NOMO-1 treated with dmso at 0.1 percent for 144 hours (cell line): Measurements from ENCODE around the gene TNFRSF25.

Experiments used
- DNase-seq: peaks from one replicate; lab custom pipeline; 2025; ENCODE audit not compliant: unreplicated experiment; lab: John Stamatoyannopoulos, UW

TNFRSF25 gene, protein sequence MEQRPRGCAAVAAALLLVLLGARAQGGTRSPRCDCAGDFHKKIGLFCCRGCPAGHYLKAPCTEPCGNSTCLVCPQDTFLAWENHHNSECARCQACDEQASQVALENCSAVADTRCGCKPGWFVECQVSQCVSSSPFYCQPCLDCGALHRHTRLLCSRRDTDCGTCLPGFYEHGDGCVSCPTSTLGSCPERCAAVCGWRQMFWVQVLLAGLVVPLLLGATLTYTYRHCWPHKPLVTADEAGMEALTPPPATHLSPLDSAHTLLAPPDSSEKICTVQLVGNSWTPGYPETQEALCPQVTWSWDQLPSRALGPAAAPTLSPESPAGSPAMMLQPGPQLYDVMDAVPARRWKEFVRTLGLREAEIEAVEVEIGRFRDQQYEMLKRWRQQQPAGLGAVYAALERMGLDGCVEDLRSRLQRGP

DNA sequence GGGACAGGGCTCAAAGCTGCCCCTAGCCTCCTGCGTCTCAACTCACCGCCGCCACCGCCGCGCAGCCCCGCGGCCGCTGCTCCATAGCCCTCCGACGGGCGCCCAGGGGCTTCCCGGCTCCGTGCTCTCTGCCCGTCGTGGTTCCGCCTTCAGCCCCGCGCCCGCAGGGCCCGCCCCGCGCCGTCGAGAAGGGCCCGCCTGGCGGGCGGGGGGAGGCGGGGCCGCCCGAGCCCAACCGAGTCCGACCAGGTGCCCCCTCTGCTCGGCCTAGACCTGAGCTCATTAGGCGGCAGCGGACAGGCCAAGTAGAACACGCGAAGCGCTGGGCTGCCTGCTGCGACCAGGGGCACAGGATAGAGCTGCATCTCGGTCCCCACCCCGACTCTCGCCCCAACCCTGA is at the start of gene TNFRSF25:
TNFRSF25 (minus strand) TSS at position 151 of the 400 bp plus-strand sequence; CDS start at position 85, 66 bp downstream.
- no peak for DNase-seq

DNA sequence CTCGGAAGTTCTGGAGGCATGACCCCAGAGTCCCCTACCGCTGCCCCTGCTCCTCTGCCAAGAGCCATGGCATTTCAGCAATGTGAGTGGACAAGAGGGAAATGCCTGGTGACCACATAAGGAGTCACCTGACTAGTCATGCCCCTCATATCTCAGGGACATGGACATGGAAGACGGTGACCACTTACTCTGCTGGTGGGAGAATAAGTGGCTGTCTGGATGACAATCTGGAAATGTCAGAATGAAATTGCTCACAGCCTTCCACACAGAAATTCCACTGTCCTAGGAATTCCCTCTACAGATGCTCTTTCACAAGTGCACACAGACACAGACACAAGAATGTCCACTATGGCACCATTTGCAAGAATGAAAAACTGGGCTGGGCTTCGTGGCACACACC is 49.8 kb upstream of the TNFRSF25 start:
- DNase-seq, result no peak

DNA sequence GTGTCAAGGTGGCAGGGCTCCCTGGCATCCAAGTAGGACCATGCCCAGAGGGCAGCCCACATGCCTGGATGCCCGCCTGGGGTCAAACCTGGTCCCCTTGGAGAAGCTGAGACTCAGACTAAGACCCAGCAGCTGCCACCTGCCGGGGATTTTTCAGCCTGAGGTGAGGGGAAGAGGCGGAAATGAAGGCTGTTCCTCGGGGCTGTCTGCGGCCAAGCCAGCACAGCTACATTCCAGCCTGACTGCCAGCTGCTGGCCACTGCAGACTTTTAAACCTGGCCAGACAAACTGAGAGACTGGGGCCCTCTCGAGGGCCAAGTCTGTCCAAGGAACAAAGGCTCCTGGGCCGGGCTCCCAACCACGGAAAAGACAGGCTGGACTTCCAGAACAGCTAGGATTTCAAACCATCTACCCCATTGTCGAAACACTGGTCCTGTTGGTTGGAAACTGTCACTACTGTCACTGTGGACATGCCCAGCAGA is 47.4 kb upstream of the TNFRSF25 start:
- DNase-seq, result no peak

DNA sequence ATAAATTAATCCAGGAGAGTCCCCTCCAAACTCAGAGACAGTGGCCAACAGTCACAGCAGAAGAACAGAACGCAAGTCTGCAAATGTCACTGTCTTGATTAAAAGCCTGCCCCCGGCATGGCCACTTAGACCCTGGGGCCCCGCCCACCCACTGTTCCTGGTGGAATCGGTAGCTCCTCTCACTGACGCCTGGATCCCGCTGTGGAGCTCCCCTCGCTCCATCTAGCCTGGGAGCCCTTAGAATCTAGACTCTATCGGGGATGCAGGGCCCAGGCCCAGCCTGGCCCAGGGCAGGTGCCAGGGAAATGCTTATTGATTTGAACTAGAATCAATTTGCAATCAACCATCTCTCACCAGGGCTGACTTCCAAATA is 46.9 kb upstream of the TNFRSF25 start:
- no peak for DNase-seq

DNA sequence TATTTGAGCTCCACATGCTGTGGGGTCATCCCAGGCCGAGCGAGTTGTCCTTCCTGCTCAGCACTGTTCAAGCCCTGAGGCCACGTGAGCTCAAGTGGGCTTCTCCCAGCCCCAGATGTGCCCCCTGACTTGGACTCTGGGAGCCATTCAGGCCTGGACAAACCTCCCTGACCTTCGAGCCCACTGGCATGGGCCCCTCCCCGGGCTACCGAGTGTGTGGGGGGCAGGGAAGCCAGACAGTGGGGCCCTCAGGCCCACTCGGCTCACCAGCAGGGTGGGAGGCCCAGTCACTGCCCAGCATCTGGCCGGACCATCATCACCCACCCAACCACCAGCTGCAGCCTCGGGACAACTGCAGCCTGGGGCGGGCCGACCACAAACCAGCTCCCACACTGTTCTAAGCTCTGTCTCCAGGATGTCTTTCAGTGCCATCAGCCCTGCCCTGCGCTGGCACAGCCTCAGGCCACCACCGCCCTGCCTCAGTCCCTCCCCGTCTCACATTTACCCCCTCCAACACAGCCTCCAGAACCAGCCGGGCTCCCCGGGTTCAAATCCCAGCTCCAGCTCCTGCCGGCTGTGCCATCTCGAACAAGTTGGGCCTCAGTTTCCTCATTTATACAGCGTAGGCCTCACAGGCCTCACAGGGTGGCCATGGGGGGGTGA is 46.4 kb upstream of the TNFRSF25 start:
- no peak for DNase-seq

DNA sequence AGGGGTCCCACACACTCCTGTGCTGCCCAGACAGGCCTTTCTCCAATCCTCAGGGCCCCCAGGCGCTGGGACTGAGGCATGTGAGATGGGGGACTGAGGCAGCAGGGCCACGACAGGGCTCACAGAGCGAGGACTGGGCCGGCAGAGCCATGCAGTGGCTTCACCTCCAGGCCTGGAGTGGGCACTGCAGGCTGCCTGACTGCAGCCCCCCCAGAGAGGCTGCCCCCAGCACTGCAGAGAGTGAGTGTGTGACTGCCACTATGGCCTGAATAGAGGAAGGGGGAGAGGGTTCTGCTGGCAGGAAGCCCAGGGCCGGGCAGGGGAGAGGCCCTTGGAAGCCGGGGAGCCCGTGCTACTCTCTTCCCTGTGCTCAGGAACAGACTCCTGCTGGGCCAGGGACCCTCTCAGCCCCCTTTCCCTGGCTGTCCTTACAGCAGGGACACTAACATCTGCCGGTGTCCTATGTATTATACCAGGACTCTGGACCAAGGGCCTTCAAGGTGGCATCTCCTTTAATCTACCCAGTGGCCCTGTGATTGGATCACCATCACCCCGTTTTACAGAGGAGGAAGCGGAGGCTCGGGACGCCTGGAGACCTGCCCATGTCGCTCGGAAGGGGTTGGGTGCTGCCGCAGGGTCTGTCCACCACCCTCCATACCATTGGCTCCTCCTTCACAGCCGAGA is 45.7 kb upstream of the TNFRSF25 start:
- no peak for DNase-seq

DNA sequence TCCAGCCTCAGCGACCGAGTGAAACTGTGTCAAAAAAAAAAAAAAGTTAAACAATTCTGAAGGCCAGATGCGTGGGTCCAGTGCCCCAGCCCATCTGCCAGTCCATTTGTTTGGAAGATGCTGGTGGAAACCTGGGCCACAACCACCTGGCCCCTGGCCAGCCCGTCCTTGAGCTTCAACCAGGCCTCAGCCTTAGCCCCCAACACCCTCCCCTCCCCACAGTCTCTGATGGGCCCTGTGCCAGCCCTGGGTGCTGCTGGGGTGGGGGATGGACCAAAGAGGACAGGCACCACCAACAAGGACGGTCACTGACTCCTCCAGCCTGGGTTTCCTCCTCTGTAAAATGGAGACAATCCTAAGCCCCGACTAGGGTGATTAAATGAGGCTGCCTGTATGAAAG is 45.1 kb upstream of the TNFRSF25 start:
- DNase-seq, result no peak

DNA sequence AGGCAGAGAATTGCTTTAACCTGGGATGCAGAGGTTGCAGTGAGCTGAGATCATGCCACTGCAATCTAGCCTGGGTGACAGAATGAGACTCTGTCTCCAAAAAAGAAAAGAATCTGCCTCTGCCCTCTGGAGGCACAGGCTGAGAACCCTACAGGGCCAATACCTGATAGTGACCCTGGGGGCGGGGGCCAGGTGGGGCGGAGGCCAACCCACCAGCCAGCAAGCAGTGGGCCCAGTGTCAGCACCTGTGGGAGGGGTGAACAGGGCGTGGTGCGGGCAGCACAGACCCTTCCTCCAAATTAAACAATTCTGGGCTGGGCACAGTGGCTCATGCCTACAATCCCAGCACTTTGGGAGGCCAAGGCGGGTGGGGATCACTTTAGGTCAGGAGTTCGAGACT is 44.5 kb upstream of the TNFRSF25 start:
- no peak for DNase-seq

DNA sequence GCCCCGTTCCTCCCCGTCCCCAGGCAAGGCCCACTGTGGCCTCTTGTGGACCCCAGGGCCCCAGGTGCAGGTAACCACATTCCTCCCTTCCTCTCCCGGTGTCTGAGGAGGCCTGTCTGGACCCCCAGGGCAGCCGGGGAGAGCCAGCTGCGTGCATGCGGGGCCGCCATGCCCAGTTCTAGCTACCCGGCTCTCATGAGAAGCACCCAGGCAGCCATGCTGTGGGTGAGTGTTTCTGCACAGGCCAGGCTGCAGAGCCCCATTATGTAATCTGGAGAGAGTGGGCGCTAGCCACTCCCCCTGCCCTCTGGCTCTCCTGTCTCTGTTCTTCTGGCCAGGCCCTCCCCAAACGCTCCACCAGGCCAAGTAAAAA is 43.9 kb upstream of the TNFRSF25 start:
- DNase-seq, result no peak

DNA sequence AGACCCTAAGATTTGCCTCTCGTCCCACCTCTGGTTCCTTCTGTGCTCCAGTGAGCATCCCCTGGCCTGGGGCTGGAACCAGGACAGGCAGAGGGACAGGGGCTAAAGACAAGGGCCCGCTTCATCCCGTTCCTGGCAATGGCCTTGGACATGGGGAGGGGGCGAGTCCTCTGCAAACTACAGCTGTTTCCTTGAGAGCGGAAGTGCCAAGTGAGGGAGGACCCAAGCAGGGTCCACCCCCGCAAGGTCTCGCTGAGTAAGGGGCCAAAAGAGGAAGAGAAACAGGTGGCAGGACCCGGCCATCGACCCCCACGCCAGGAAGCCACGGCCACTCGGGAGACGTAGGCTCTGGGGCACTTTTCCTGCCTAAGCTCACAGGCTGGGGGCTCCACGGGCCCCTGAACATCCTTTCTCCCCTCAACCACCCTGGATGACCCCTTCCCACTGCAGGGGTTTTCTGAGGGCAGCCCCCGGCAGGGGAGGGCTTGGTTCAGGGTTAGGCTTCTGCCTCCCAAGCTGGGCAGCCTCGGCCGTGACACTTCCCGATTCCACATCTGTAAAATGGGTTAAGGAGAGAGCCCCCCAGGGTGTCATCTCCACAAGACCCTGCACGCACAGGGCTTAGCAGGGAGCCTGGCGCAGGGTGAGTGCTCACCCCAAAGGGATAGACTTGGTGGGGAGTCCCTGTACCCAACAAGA is 43.4 kb upstream of the TNFRSF25 start:
- no peak for DNase-seq

DNA sequence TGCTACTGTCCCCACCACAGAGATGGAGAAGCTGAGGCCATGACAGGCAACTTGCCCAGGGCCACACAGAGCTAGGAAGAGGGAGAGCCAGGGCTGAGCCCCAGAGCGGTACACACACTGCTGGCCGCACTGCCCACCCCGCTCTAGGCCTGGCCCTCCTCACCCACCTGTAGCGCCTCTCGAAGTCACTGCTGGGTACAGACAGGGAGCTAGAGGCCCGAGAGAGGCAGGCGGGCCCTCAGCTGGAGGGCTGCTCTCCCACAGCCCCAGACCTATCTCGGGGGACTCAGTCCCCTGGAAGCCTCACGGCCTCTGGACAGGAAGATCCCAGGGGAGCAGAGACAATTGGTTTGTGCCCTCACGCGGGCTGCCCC is 42.8 kb upstream of the TNFRSF25 start:
- DNase-seq, result no peak

DNA sequence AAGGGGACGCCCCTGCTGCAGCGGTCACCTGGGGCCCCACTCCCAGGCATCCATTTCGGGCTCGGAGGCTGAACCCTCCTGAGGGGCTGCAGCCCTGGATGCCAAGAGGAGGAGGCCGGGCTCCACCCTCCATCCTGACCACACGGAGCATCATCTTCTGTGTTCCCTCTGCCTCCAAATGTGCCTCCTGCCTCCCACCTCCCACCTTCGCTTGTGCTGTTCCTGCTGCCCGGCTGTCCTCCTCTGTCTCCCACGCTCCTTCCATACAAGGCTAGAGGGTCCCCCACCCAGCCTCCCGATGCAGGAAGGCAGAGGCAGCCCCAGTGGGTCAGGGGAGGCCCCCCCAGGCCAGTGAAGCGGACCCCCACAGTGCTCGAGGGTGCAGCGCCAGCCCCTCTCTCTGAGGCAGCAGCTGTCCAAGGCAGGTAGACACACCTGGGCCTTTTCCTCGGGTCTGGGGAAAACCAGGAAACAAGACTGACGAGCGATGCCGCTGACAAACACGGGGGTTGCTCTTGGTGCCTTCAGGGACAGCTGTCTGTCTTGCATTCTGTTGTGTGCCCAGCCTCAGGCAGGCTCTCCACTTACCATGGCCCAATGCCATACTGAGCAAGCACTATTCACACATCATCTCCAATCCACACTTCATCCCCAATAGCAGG is 42.3 kb upstream of the TNFRSF25 start:
- no peak for DNase-seq

DNA sequence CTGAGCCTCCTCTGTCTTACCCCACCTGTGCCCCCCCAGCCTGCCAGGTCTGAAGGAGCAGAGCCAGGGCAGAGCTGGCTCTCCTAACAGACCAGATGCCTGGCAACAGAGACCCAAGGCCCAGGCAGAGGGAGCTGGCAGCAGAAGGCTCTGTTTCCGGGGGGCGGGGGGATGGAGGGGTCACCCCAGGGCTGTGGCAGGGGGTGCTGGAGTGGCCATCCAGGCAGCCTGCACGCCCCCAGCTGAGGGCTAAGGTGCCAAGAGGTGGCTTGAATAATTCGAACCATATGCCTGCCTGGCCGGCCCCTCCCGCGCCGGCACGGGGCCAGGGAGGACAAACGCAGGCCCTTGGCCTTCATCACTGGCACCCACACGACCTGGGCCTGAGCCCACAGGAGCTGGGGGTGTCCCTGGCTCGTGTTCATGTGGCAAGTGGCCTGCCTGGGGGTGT is 41.5 kb upstream of the TNFRSF25 start:
- DNase-seq, result no peak

DNA sequence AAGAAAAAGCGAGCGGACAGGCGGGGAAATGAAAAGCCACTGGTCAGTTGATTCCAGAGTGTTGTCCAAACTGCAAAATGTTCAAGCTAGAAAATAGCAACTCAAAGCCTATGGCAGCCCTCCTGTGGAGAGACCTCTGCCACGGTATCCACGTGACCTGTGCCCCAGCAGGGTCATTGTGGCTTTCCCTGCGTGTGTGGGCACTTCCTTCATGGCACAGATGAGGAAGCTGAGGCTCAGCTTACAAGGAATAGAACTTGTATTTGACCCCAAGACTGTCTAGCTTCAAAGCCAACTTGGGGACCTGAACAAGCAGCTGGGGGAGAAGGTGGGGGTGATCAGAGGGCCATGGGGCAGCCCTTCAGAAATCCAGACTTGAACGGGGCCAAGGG is 41.1 kb upstream of the TNFRSF25 start:
- DNase-seq, result no peak

DNA sequence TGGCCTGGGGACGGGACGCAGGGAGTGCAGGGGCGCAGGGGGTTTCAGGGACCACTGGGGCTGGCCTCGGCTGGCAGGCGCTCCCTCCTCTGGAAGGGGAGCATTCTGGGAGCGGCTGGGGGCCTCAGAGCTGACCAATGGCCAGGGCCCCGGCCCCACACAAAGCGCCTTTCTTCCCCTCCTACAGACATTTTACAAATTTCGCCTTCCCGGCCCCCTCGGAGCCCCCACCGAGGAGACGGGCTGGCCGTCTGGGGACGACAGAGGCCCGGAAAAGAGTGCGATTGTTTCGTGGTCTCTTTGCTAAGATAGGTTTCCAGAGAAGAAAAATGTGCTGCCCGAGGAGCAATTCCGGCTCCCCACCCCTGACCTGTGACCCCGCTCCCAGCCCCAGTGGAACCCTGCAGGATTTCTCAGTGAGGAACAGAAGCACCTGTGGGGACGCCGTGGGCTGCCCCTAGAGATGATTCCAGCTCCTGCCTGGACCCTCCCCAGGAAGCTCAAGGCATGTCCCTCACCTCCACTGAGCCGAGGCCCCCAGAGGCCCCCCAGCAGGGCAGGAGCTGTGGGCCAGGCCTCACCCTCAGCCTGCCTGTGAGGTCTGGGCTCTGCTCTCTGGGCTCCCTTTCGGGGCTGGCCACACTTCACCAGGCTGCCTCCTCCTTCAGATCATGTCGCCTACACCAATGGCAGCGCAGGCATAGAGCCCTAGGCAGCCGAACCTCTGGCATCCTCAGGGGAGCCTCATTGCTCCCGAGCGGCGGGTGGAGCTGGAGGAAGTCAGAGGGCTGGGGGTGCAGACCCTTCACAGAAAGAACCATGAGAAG is 40.5 kb upstream of the TNFRSF25 start:
- no peak for DNase-seq

DNA sequence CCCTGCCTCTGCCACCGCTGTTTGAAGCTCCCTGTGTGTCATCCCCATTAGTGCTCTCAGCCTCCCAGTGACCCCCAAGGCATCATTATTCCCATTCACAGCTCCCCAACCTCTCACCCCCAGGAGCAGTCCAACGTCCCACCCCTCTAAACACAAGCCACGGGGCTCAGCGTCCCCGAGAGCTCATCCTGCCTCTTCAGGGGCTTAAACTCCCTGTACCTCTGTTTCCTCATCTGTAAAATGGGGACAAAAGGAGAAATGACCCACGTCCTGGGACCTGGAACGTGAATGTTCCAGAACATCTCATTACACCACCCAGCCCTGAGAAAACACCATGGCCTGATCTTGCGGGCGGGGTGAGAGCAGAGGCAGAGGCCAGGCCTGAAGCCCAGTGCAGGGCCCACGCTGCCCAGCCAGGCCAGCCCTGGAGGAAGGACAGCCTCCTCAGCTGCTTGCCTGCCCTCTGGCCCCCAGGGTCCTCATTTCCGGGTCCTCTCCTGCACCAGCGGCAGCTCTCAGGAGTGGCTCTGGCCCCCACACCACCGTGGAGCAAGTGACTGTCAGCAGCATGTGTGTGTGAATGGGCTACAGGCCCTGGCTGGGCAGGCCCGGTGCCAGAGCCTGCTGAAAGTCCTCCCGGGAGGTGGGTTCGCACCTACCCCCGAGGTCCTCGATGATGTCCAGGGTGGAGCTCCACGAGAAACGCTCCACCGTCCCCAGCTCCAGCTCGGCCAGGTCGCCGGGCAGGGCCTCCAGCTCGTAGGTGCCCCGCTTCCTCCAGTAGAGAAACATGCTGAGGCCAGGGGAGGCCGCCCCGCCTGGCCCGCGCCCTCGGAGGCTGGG is 39.6 kb upstream of the TNFRSF25 start:
- no peak for DNase-seq

DNA sequence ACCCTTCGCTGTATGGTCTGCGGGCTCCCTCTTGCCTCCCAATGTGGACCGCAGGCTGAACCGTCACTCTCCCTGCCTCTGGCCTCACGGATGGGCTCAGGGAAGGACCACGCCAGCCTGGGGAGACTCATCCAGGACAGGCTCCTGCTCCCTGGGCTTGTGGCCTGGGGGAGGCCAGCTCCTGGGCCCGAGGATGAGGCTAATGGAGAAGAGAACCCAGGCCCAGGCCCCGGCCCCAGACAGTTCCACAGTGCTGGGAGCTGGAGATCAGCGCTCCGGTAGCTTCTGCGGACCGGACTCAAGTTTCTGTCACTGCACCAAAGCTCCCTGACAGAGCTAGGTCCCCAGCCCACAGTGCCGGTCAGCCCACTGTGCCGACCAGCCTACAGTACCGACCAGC is 38.9 kb upstream of the TNFRSF25 start:
- DNase-seq, result no peak

DNA sequence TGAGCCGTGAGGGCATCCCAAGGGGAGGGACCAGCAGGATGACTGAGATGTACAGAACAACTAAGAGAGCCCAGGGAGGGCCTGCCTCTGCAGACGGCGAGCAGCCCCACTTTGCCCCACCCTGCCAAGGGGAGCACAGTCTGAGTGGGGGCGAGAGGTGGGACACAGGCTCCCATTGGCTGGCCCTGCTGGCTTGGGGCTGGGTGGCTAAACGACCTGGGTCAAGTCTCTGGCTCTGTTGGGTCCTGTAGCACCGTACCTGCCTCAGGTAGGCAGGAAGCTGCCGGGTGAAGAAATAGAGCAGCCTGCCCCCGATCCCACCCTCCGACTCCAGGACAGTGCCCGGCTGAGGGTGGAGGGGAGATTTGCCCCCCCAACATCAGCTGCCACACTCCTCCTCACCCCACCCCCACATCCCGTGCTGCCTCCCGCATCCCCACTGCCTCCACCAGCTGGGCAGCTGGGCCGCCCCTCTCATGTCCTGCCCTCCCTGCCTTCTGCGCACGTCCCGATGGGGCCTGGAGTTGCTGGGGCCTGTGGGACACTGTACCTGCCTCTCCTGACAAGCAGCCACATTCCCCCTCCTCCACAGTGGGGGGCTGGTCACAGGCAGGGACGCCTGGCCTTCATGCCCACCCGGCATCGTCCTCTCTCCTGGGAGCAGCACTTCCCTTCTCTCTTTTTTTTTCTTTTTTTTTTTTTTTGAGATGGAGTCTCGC is 38.1 kb upstream of the TNFRSF25 start:
- no peak for DNase-seq
